IMR-90 (cell line): ENCODE data around the gene ROBO3. TPM values are rescaled to one million over a fixed set of nuclear protein-coding genes. Genes with fewer than 3 reads are reported as not detected.

Experiments
- CEBPB ChIP-seq: IDR thresholded peaks from 2 replicates; pipeline ENCODE4 v1.6.1; 2012; ENCODE audit warnings: low read depth, low read length, improper control_type of control experiment
- RCOR1 ChIP-seq: IDR thresholded peaks from 2 replicates; pipeline ENCODE4 v1.6.1; 2012; ENCODE audit warnings: mild to moderate bottlenecking, low read length, improper control_type of control experiment; ENCODE audit not compliant: insufficient replicate concordance
- RFX5 ChIP-seq: IDR thresholded peaks from 2 replicates; pipeline ENCODE4 v1.8.0; 2012; ENCODE audit warnings: low read depth, mild to moderate bottlenecking, low read length, moderate library complexity
- SMC3 ChIP-seq: fragments of 150-350 bp; IDR thresholded peaks from 2 replicates; pipeline ENCODE4 v1.6.1; 2016; ENCODE audit warnings: low read depth, mild to moderate bottlenecking, antibody characterized with exemption, low read length, moderate library complexity
- polyA plus RNA-seq, 3 experiments: library from polyadenylated mRNA; depleted of rRNA; stranded (reverse); fragments of >200 nt; gene quantifications; 2 replicates each; pipeline ENCODE4 v1.2.3, GENCODE V29; 2012; ENCODE audit warnings: low replicate concordance in 1 of 3
- total RNA-seq: library from RNA; depleted of rRNA; stranded (reverse); fragments of >200 nt; gene quantifications from 2 replicates; pipeline ENCODE4 v1.2.3, GENCODE V29; 2012
- TF ChIP-seq, protein P1 (sequence below): conservative IDR thresholded peaks from 2 replicates; pipeline ENCODE4 v1.5.1; 2012; ENCODE audit warnings: mild to moderate bottlenecking, low read depth, low read length, improper control_type of control experiment

Gene ROBO3
- total and polyA plus RNA-seq, 2 of the 4 experiments (the other 2 are of a cell fraction), result 12.0 to 54.1 TPM

GRCh38 chr11:124890151-124890550 lies 24.9 kb downstream of the ROBO3 start (continued):
- no peak for TF ChIP-seq SMC3
- TF ChIP-seq RCOR1, result no peak
- no peak for TF ChIP-seq CEBPB
- TF ChIP-seq, protein P1, sequence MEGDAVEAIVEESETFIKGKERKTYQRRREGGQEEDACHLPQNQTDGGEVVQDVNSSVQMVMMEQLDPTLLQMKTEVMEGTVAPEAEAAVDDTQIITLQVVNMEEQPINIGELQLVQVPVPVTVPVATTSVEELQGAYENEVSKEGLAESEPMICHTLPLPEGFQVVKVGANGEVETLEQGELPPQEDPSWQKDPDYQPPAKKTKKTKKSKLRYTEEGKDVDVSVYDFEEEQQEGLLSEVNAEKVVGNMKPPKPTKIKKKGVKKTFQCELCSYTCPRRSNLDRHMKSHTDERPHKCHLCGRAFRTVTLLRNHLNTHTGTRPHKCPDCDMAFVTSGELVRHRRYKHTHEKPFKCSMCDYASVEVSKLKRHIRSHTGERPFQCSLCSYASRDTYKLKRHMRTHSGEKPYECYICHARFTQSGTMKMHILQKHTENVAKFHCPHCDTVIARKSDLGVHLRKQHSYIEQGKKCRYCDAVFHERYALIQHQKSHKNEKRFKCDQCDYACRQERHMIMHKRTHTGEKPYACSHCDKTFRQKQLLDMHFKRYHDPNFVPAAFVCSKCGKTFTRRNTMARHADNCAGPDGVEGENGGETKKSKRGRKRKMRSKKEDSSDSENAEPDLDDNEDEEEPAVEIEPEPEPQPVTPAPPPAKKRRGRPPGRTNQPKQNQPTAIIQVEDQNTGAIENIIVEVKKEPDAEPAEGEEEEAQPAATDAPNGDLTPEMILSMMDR, result no peak
- TF ChIP-seq RFX5, result no peak
